AG10803 (cell line): Measurements from ENCODE around the gene FAM120B.

Experiments used
- DNase-seq: peaks from one replicate; pipeline ENCODE4 v3.0.0; 2010; ENCODE audit warnings: low read depth
- H3K4me3 ChIP-seq: 2 replicates; pipeline ENCODE4 v1.5.1; 2011; ENCODE audit warnings: mild to moderate bottlenecking, low read length, control low read depth
- CTCF ChIP-seq: conservative IDR thresholded peaks from 2 replicates; pipeline ENCODE4 v1.5.1; 2011; ENCODE audit warnings: mild to moderate bottlenecking, low read length, control low read depth, inconsistent platforms

The FAM120B gene

GRCh38 chr6:170292111-170292406 is 14.5 kb upstream of the FAM120B start:
- peak overlapping the region; percentile 70; the same call in 1 of the 2 replicates for H3K4me3 ChIP-seq
- DNase-seq: no peak
- no peak for TF ChIP-seq CTCF

GRCh38 chr6:170292407-170293158 is 14.0 kb upstream of the FAM120B start:
- peak; percentile 14; the same call in 1 of the 2 replicates for TF ChIP-seq CTCF
- no peak for DNase-seq
- H3K4me3 ChIP-seq: no peak overlapping the region

- no peak for DNase-seq
- TF ChIP-seq CTCF: no peak
- peak overlapping the region; percentile 26 for H3K4me3 ChIP-seq
These were observed 13.0 kb upstream of the FAM120B start for GRCh38 chr6:170293341-170294231.

GRCh38 chr6:170294298-170294730 is 12.2 kb upstream of the FAM120B start:
- no peak for DNase-seq
- no peak overlapping the region for H3K4me3 ChIP-seq
- no peak for TF ChIP-seq CTCF

- H3K4me3 ChIP-seq: peak overlapping the region; percentile 39
- no peak for DNase-seq
- TF ChIP-seq CTCF: no peak
These were observed 11.6 kb upstream of the FAM120B start for GRCh38 chr6:170294813-170295509.

DNA sequence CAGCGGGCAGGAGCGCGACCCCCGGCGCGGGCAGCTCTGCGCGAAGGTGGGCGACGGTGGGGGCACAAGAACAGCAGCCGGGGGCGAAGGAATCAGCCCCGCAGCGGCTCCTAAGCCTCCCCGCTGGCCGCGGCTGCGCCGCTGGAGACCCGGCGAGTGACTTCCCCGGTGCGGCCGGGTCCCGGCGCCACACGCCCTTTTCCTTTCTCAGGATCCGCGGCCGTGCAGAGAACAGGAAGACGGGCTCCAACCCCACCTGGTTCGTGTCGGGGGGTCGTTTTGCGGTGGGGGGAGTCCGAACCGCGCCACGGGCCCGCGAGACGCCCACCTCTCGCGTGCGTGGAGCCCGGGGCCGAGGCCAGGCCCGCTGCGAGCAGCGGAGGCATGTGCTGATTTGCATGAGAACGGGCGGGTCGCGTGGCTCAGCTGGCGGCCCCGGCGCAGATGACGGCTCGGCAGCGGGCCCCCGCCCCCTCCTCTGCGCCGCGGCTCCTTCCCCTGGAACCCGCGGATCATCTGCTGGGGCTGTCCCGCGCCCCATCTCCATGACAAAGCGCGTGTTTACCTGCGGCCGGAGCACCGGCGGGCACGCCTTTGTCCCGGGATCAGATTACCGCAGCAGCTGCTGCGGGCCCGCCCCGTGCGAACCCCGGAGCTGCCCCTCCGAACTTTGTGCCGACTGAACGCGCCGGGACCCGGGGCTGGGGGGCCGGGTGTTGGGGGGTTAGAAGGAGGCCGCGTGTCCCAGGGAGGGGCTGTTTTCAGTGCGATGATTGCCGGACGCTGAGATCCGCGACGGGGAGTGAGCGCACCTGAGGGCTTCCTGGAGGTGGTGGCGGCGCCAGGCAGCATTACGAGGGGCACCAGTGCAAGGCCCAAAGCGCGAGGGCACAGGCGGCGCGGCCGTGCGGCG is 10.8 kb upstream of the FAM120B start:
- H3K4me3 ChIP-seq: peak overlapping the region; percentile 39
- no peak for DNase-seq
- TF ChIP-seq CTCF: no peak
